Fibroblast of mammary gland (primary cell): ENCODE results near the gene CHST15.

Experiments
- DNase-seq: peaks from one replicate; pipeline ENCODE4 v3.0.0-alpha.2; 2010; ENCODE audit warnings: low read depth
- H3K4me3 ChIP-seq: 2 replicates; pipeline ENCODE4 v1.5.1; 2011; ENCODE audit warnings: low read depth, mild to moderate bottlenecking, low read length, moderate library complexity; ENCODE audit not compliant: control insufficient read depth
- TF ChIP-seq, protein P1 (sequence below): conservative IDR thresholded peaks from 2 replicates; pipeline ENCODE4 v1.5.1; 2011; ENCODE audit warnings: low read depth, low read length, inconsistent platforms; ENCODE audit not compliant: control insufficient read depth, insufficient read depth

The CHST15 gene

DNA sequence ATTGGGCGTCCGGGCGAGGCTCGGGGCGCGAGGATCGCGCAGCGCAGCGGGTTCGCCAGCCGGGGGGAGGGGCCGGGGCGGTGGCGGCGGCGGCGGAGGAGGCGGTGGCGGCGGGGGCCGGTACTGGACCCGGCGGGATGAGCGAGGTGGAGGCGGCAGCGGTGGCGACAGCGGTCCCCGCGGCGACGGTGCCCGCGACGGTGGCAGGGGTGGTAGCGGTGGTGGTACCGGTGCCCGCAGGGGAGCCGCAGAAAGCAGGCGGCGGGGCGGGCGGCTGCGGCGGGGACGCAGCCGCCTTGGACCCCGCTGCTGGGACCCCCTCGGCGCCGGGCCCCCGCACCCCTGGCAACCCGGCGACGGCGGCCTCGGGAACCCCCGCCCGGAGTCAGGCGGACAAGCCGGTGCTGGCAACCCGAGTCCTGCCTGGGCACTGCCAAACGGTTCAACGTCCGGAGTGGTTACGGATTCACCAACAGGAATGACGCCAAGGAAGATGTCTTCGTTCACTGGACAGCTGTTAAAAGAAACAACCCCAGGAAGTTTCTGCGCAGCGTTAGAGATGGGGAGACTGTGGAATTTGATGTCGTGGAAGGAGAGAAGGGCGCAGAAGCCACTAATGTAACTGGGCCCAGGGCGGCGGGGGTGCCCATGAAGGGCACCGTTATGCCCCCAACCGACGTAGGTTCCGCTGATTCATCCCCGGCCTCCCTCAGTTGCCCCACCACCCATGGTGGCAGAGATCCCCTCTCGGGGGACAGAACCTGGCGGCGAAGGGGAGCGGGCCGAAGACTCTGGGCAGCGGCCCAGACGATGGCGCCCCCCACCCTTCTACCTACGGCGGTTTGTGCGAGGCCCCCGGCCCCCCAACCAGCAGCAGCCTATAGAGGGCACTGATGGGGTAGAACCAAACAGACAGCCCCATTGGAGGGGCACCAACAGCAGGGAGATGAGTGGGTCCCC lies 101.5 kb downstream of the CHST15 start:
- DNase-seq = no peak
- H3K4me3 ChIP-seq = no peak overlapping the region
- TF ChIP-seq, protein P1, sequence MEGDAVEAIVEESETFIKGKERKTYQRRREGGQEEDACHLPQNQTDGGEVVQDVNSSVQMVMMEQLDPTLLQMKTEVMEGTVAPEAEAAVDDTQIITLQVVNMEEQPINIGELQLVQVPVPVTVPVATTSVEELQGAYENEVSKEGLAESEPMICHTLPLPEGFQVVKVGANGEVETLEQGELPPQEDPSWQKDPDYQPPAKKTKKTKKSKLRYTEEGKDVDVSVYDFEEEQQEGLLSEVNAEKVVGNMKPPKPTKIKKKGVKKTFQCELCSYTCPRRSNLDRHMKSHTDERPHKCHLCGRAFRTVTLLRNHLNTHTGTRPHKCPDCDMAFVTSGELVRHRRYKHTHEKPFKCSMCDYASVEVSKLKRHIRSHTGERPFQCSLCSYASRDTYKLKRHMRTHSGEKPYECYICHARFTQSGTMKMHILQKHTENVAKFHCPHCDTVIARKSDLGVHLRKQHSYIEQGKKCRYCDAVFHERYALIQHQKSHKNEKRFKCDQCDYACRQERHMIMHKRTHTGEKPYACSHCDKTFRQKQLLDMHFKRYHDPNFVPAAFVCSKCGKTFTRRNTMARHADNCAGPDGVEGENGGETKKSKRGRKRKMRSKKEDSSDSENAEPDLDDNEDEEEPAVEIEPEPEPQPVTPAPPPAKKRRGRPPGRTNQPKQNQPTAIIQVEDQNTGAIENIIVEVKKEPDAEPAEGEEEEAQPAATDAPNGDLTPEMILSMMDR = no peak

DNA sequence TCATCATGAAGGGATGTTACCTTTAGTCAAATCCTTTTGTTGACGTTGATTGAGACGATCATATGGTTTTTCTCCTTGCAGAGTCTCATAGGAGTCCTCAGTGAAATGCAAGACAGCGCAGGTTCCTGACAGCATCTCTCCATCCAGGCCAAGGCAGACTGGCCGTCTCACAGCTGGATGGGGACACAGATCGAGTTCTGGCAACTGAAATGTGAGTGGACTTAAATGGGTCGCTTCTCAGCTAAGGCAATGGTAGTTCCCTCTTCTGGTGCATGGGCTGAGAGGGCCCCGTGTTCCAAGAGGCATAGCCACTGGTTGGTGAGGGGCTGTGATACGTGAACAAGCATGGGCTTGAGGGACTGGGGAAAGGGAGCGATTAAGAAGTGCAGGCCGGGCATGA lies 102.5 kb downstream of the CHST15 start:
- no peak overlapping the region for H3K4me3 ChIP-seq
- TF ChIP-seq, protein P1 = no peak
- no peak for DNase-seq

DNA sequence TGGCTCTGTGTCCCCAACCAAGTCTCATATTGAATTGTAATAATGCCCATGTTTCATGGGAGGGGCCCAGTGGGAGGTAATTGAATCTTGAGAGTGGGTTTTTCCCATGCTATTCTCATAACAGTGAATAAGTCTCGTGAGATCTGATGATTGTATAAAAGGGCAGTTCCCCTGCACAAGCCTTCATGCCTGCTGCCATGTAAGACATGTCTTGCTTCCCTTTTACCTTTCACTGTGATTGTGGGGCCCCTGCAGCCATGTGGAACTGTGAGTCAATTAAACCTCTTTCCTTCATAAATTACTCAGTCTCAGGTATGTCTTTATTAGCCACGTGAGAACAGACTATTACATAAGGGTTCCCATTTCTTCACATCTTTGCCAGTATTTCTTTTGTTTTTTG lies 104.7 kb downstream of the CHST15 start:
- DNase-seq = no peak
- H3K4me3 ChIP-seq = no peak overlapping the region
- TF ChIP-seq, protein P1 = no peak

DNA sequence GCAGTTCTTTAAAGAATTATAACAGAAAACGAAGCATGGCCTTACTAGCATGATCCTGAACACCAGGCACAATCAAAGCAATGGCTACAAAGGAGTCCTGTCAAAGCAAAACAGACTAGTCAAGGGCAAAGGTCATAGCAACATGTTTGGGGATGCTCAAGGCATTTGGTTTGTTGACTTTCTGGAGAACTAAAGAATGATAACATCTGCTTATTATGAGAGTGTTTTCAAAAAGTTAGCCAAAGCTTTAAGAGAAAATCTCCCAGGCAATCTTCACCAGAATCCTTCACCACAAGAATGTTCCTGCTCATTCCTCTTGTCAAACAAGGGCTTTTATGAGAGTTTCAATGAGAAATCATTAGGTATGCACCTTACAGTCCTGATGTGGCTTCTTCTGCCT lies 106.7 kb downstream of the CHST15 start:
- TF ChIP-seq, protein P1 = no peak
- no peak overlapping the region for H3K4me3 ChIP-seq
- DNase-seq = no peak

DNA sequence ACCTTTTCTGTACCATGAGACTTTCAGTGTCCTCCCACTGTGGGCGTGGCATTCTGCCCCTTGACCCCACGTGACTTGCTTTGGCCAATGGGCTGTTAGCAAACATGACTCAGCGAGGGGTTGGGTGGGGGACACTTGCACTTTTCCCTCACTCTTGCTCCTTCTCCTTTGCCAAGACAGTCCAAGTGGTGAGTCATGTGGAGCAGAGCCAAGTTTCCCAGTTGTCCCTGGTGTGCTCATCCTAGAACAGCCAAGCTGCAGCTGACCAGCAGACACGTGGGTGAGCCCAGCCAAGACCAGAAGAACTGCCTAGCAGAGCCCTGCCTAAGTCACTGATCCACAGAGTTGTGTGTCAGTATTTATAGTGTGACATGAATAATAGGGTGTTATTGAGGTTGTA lies 119.0 kb downstream of the CHST15 start:
- no peak overlapping the region for H3K4me3 ChIP-seq
- DNase-seq = peak; percentile 99
- TF ChIP-seq, protein P1 = no peak

DNA sequence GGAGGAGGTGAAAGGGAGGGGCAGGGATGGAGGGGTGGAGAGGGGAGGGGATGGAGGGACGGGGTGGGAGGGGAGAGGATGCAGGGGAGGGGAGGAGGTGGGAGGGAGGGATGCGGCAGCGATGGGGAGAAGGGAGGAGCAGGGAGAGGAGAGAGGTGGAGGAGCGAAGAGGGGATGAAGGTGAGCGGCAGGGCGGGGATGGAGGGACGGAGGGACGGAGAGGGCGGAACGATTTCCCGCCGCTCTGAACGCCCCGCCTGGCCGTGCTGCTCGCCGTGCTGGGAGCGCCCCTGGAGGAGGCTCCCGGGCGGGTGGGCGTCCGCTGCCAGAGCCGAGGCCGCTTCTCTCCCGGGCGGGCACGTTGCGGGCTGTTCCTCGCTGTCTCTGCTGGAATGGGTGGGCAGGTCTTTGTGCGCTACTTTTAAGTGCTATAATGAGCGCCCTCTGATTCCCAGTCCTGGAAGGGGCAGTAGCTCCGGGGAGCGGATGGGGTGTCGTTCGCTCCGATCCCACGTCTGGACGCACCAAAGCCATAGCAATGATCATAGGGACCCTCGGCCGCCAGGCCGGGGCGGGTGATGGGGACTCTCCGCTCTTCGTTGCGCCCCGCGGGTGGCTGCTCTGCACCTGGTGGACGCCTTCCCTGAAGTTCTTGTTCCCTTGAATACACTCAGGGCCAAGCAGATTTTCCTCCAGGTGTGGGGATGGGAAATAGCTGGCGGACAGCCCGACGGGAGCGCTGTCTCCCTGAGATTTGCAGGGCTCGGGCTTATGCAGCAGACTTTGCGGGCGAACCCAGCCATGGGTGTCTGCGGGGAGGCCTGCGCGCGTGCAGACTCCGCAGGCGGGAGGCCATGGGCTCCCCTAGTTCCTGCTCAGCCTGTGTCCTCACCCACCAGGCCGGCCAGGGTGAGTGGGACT lies 120.7 kb downstream of the CHST15 start:
- DNase-seq = no peak
- H3K4me3 ChIP-seq = no peak overlapping the region
- TF ChIP-seq, protein P1 = no peak
